ENCODE data around the gene ARHGAP33.

DNA sequence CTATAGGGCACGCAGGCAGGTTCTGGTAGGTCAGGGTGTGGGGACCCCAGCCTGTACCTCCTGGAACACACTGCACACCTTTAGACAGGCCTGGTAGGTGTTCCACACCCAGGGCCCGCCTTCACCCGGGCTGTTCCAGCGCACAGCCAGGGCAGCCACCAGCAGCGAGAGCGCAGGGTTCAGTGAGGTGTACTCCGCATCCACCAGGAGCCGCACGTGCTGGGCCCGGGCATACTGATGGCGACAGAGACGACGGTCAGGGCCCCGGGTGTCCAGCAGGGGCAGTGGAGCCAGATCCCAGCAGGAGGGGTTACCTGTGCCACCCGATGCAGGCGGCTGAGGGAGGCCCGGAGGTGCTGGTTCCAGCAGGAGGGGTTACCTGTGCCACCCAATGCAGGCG is 31.2 kb downstream of the ARHGAP33 start:
- TF ChIP-seq CTCF (optimal IDR thresholded peaks at IDR 0.05 in 1 of 3, IDR thresholded peaks at IDR 0.05 in 1 of 3, conservative IDR thresholded peaks at IDR 0.05 in 1 of 3; ENCODE audit: extremely low read depth in 1 of 3, insufficient read depth in 2 of 3, low read length in 3 of 3) (no peak), EZH2 (IDR thresholded peaks at IDR 0.05; ENCODE audit: low read length) (no peak)
